Sigmoid colon (tissue), 7 donors: ENCODE measurements around the gene LCP2. TPM values are rescaled to one million over a fixed set of nuclear protein-coding genes. Genes with fewer than 3 reads are reported as not detected.

ENCODE experiments used
- DNase-seq: peaks from one replicate; pipeline ENCODE4 v3.0.0-alpha.2; 2019
- H3K27ac ChIP-seq, 4 donors: fragments of 200-600 bp; sonication (generic); one replicate each; pipeline ENCODE4 v1.5.1; 2016 to 2019; ENCODE audit warnings: mild to moderate bottlenecking in 1 of 4
- H3K27me3 ChIP-seq, 3 donors: fragments of 200-600 bp; sonication (generic); one replicate each; pipeline ENCODE4 v1.5.1; 2019; ENCODE audit warnings: mild to moderate bottlenecking in 1 of 3
- H3K36me3 ChIP-seq, 4 donors: fragments of 200-600 bp; sonication (generic); one replicate each; pipeline ENCODE4 v1.5.1; 2016 to 2019
- H3K4me1 ChIP-seq, 4 donors: fragments of 200-600 bp; sonication (generic); one replicate each; pipeline ENCODE4 v1.5.1; 2017 to 2019
- H3K4me3 ChIP-seq, 4 donors: fragments of 200-600 bp; sonication (generic); one replicate each; pipeline ENCODE4 v1.5.1; 2017 to 2019; ENCODE audit warnings: mild to moderate bottlenecking in 2 of 4, moderate library complexity in 1 of 4
- H3K9me3 ChIP-seq, 4 donors: fragments of 200-600 bp in 3 of 4; sonication (generic) in 3 of 4; one replicate each; pipeline versions ENCODE4 v1.5.1 to v1.6.1; 2013 to 2019
- CTCF ChIP-seq, 4 experiments: fragments of 450-650 bp in 3 of 4; fragments of 200-600 bp in 1 of 4; IDR thresholded peaks; one replicate each; pipeline ENCODE4 v1.5.1; 2016 to 2019; ENCODE audit warnings: antibody characterized with exemption in 4 of 4, mild to moderate bottlenecking in 3 of 4, moderate library complexity in 2 of 4
- EP300 ChIP-seq, 4 donors: sonication (generic); formaldehyde crosslinking; IDR thresholded peaks; one replicate each; pipeline ENCODE4 v1.6.1; 2017; ENCODE audit warnings: antibody characterized with exemption in 4 of 4
- POLR2A ChIP-seq, 2 donors: fragments of 450-650 bp; IDR thresholded peaks; one replicate each; pipeline ENCODE4 v1.6.1; 2016; ENCODE audit warnings: antibody characterized with exemption in 2 of 2, mild to moderate bottlenecking in 2 of 2, moderate library complexity in 2 of 2
- POLR2AphosphoS5 ChIP-seq, 4 donors: sonication (generic); formaldehyde crosslinking; IDR thresholded peaks; one replicate each; pipeline ENCODE4 v1.6.1; 2017; ENCODE audit warnings: antibody characterized with exemption in 4 of 4
- WGBS, 2 donors: extraction: QIAGEN DNeasy Blood & Tissue Kit; methylation state at CpG; one replicate each; pipeline ENCODE4 v1.1.7; 2013; 5-methylcytosine and 5-hydroxymethylcytosine counted together
- intact Hi-C: fragments of 100-400 bp; cut with DNase I; formaldehyde crosslinking; loops from one replicate; pipeline ENCODE4 v1.15.1; 2023
- polyA plus RNA-seq, 3 donors: library from polyadenylated mRNA; stranded (reverse); fragments of 200-250 nt; gene quantifications; one replicate each; pipeline ENCODE4 v1.2.3, GENCODE V29; 2013
- total RNA-seq, 4 donors: library from RNA; depleted of rRNA; stranded (reverse); fragments of >200 nt; gene quantifications; one replicate each; pipeline ENCODE4 v1.1.0, GENCODE V29; 2016
- donor health status: healthy with polysubstance abuse.
- donor health status: Bipolar disorder and iron deficiency.
- donor health status: healthy.

The LCP2 gene
- total and polyA plus RNA-seq, 7 donors: 5.4 to 22.3 (median 12.2) TPM

DNA sequence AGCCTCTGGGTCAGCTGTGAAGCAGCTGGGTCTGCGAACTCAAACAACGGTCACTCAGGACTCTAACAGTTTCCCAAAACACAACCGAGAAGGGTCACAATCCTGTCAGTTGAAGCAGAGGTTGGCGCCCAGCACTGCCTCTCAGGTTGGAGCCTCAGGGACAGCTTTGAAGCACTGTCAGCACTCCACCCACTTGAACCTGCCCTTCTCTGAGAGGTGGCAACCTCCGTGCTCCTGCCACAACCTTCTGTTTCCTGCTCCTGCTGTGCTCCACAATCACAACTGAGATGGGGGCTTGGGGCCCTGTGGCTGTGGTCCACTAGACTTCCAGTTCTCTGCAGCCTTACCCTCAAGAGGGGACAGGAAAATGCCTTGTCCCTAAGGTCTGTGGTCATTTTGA lies 21.7 kb upstream of the LCP2 start:
- H3K36me3 ChIP-seq: no peaks in the 10 kb centered on the region
- H3K27me3 ChIP-seq: no peaks in the 10 kb centered on the region
- TF ChIP-seq EP300 (IDR thresholded peaks at IDR 0.05) (no peak), POLR2A (IDR thresholded peaks at IDR 0.05) (no peak), POLR2AphosphoS5 (IDR thresholded peaks at IDR 0.05) (no peak), CTCF (IDR thresholded peaks at IDR 0.05) (no peak)
- no peak overlapping the region for H3K4me3 ChIP-seq
- H3K9me3 ChIP-seq: no peaks in the 10 kb centered on the region
- peak overlapping the region in 2 of 4 donors; percentile 69 to 70 for H3K27ac ChIP-seq
- H3K4me1 ChIP-seq: peaks cover 0 to 30% (median 28%) of the 10 kb centered on the region in 4 donors
- DNase-seq: no peak
- intact Hi-C loops: loop anchor here (5.0 kb wide), 1 partner anchor 33 kb away; no protein-coding TSS in a partner anchor
- 82 to 85% methylated on average over 5 of the region's 5 CpGs for WGBS, 2 donors

DNA sequence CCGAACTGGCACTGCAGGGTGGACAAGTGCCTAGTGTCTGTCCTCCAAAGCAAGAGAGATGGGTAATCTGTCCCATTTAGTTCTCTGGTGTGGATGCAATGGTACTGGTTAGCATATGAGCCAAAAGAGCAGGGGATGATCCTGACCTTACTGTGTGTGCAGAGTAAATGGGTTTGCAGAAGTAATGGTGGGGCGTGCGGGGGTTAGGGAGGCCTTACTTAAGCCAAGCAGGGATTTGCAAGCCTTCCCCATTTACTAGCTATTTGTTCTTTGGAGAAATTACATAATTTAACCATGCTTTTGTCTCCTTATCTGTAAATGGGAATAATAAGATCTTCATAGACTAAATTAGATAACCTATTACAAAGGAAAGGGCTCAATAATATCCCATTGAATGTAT lies 19.9 kb upstream of the LCP2 start:
- no peaks in the 10 kb centered on the region for H3K27me3 ChIP-seq
- intact Hi-C loops: loop anchor here (5.0 kb wide), 1 partner anchor 35 kb away; no protein-coding TSS in a partner anchor
- no peaks in the 10 kb centered on the region for H3K36me3 ChIP-seq
- H3K9me3 ChIP-seq: no peaks in the 10 kb centered on the region
- H3K27ac ChIP-seq: peak overlapping the region in 2 of 4 donors; percentile 69 to 70
- DNase-seq: no peak
- WGBS, 2 donors: 91% methylated on average over 3 of the region's 3 CpGs
- no peak for TF ChIP-seq POLR2AphosphoS5 (IDR thresholded peaks at IDR 0.05)
- no peak for TF ChIP-seq EP300 (IDR thresholded peaks at IDR 0.05)
- TF ChIP-seq POLR2A (IDR thresholded peaks at IDR 0.05): no peak
- no peak for TF ChIP-seq CTCF (IDR thresholded peaks at IDR 0.05)
- H3K4me3 ChIP-seq: no peak overlapping the region
- H3K4me1 ChIP-seq: peaks cover 0 to 46% (median 39%) of the 10 kb centered on the region in 4 donors

DNA sequence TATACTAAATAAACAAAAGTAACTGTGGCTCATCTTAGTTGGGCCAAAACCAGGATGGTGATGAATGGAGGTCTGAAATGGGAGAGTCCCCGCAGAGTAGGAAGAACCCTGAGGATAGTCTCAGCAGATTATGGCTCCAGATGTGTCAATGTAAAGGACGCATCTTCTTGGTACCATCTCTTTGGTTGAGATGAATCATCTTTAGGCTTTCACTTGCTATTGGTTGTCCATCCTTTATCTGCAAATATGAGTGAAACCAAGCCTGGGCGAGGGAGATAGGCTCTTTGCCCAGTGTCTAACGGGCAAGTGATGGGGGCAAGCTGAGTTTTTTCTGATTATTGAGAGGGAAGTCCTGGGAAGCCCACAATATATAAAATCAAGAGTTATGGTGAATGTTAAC lies 19.4 kb upstream of the LCP2 start:
- Histone ChIP-seq H3K4me1 (peaks cover 0 to 51% (median 45%) of the 10 kb centered on the region in 4 donors), H3K27me3 (no peaks in the 10 kb centered on the region), H3K27ac (no peak overlapping the region), H3K9me3 (no peaks in the 10 kb centered on the region), H3K4me3 (no peak overlapping the region), H3K36me3 (no peaks in the 10 kb centered on the region)
- intact Hi-C loops: loop anchor here (5.0 kb wide), 1 partner anchor 35 kb away; no protein-coding TSS in a partner anchor
- WGBS, 2 donors: 86 to 94% methylated on average over 4 of the region's 4 CpGs
- no peak for DNase-seq
- no peak for TF ChIP-seq CTCF (IDR thresholded peaks at IDR 0.05)
- no peak for TF ChIP-seq EP300 (IDR thresholded peaks at IDR 0.05)
- TF ChIP-seq POLR2A (IDR thresholded peaks at IDR 0.05): no peak
- no peak for TF ChIP-seq POLR2AphosphoS5 (IDR thresholded peaks at IDR 0.05)

DNA sequence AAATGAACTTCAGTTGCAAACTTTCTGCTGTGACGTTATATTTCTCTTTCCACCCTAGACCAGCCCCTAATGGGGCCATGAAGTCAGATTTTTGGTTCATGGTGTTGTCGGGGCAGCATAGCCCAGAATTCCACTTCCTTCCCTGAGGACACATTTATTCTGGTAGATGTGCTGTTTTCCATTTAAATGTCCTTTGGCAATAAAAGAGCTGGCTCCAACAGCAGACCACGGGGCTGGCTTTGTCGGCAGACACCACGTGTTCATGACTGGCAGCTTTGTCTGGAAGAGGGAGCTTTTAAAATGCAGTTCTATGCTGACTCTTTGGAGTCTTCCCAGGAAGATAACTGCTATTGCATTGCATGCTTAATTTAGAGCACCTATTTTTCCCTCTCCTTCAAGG lies 17.6 kb upstream of the LCP2 start:
- no peaks in the 10 kb centered on the region for H3K9me3 ChIP-seq
- H3K4me1 ChIP-seq: peaks cover 0 to 62% (median 51%) of the 10 kb centered on the region in 4 donors
- no peak overlapping the region for H3K4me3 ChIP-seq
- DNase-seq: peak; percentile 94
- H3K27me3 ChIP-seq: no peaks in the 10 kb centered on the region
- TF ChIP-seq POLR2AphosphoS5 (IDR thresholded peaks at IDR 0.05) (peak; percentile 62 to 92 (median 64)), POLR2A (IDR thresholded peaks at IDR 0.05) (no peak), CTCF (IDR thresholded peaks at IDR 0.05) (no peak), EP300 (IDR thresholded peaks at IDR 0.05) (peak in 3 of 4 donors; percentile 36 to 95 (median 63))
- 33 to 56% methylated on average over 5 of the region's 5 CpGs for WGBS, 2 donors
- peak overlapping the region; percentile 30 to 79 (median 70) for H3K27ac ChIP-seq
- no peaks in the 10 kb centered on the region for H3K36me3 ChIP-seq
- intact Hi-C loops: loop anchor here (1.0 to 5.0 kb wide), 2 partner anchors 37 to 76 kb away; no protein-coding TSS in a partner anchor
